Measurements from ENCODE around the gene PRR20G. TPM values are rescaled to one million over a fixed set of nuclear protein-coding genes. Genes with fewer than 3 reads are reported as not detected.

The PRR20G gene
- not detected in 2 replicates for total RNA-seq (ENCODE audit: low replicate concordance)

GRCh38 chr3:127287840-127288239, at the start of gene PRR20G:
TSS of gene PRR20G (minus strand) at chr3:127288046. CDS start at chr3:127287365, 681 bp downstream.

Other genes with a start within 250 kb of the PRR20G start
- not detected in 2 replicates for gene PRR23E, start 94.9 kb downstream of the PRR20G start, total RNA-seq (ENCODE audit: low replicate concordance)

Data from smooth muscle cell of the coronary artery (primary cell).